Renal cortical epithelial cell (primary cell): ENCODE data around the gene WDR11. TPM values are rescaled to one million over a fixed set of nuclear protein-coding genes. Genes with fewer than 3 reads are reported as not detected.
A peak's percentile ranks its signal among the peaks of the same experiment; 100 is the strongest.
"Not testable (repeated sequence)": the region's sequence is repeated elsewhere in the genome, so short reads cannot be mapped to it uniquely, and the experiment has no call there.

Experiments used
- DNase-seq: peaks from one replicate; pipeline ENCODE4 v3.0.0-alpha.2; 2011; ENCODE audit warnings: low read depth
- total RNA-seq: library from RNA; depleted of rRNA; stranded (reverse); fragments of >200 nt; gene quantifications from 2 replicates; pipeline ENCODE4 v1.2.3, GENCODE V29; 2014

Gene WDR11
- total RNA-seq, 1 donor from 2014 or later, result 126 TPM

- DNase-seq, result no peak
Measured at GRCh38 chr10:120861178-120861855, 10.2 kb downstream of the WDR11 start.

- DNase-seq, result no peak
Measured at GRCh38 chr10:120873741-120874140, 22.6 kb downstream of the WDR11 start.

GRCh38 chr10:120883071-120883470 is 31.9 kb downstream of the WDR11 start:
- DNase-seq, result no peak

- no peak for DNase-seq
Measured at GRCh38 chr10:120887482-120887881, 36.3 kb downstream of the WDR11 start.

GRCh38 chr10:120891365-120891764 is 40.2 kb downstream of the WDR11 start:
- no peak for DNase-seq

GRCh38 chr10:120894556-120894955 is 43.4 kb downstream of the WDR11 start:
- DNase-seq, result no peak

- DNase-seq, result no peak
Measured at GRCh38 chr10:120897343-120897742, 46.2 kb downstream of the WDR11 start.

- DNase-seq, result no peak
Measured at GRCh38 chr10:120905268-120905667, 54.1 kb downstream of the WDR11 start.

- peak; percentile 29 for DNase-seq
Measured at GRCh38 chr10:120917521-120918250, 66.5 kb downstream of the WDR11 start.

- not testable (repeated sequence) for DNase-seq
Measured at GRCh38 chr10:120923886-120924285, 72.7 kb downstream of the WDR11 start.

- DNase-seq, result no peak
Measured at GRCh38 chr10:120926611-120927010, 75.4 kb downstream of the WDR11 start.

GRCh38 chr10:120927352-120927751 is 76.2 kb downstream of the WDR11 start:
- DNase-seq, result no peak

GRCh38 chr10:120929166-120929565 is 78.0 kb downstream of the WDR11 start:
- DNase-seq, result no peak

GRCh38 chr10:120931423-120931822 is 80.3 kb downstream of the WDR11 start:
- no peak for DNase-seq

GRCh38 chr10:120931999-120932398 is 80.8 kb downstream of the WDR11 start:
- DNase-seq, result no peak

GRCh38 chr10:120938822-120939221 is 87.7 kb downstream of the WDR11 start:
- no peak for DNase-seq

- DNase-seq, result no peak
Measured at GRCh38 chr10:120940299-120940900, 89.2 kb downstream of the WDR11 start.

GRCh38 chr10:120941501-120941900 is 90.3 kb downstream of the WDR11 start:
- DNase-seq, result no peak

- DNase-seq, result peak; percentile 51
Measured at GRCh38 chr10:120942806-120943413, 91.7 kb downstream of the WDR11 start.

- DNase-seq, result no peak
Measured at GRCh38 chr10:120943542-120943941, 92.4 kb downstream of the WDR11 start.

- no peak for DNase-seq
Measured at GRCh38 chr10:120944586-120945125, 93.5 kb downstream of the WDR11 start.

GRCh38 chr10:120945182-120945581 is 94.0 kb downstream of the WDR11 start:
- DNase-seq, result no peak
